Kidney capillary endothelial cell (primary cell): ENCODE data around the gene FBXO41.
A peak's percentile ranks its signal among the peaks of the same experiment; 100 is the strongest.

ENCODE experiments used
- DNase-seq: peaks from one replicate; pipeline ENCODE4 v3.0.0-alpha.2; 2018; ENCODE audit warnings: low spot score

FBXO41 gene

DNA sequence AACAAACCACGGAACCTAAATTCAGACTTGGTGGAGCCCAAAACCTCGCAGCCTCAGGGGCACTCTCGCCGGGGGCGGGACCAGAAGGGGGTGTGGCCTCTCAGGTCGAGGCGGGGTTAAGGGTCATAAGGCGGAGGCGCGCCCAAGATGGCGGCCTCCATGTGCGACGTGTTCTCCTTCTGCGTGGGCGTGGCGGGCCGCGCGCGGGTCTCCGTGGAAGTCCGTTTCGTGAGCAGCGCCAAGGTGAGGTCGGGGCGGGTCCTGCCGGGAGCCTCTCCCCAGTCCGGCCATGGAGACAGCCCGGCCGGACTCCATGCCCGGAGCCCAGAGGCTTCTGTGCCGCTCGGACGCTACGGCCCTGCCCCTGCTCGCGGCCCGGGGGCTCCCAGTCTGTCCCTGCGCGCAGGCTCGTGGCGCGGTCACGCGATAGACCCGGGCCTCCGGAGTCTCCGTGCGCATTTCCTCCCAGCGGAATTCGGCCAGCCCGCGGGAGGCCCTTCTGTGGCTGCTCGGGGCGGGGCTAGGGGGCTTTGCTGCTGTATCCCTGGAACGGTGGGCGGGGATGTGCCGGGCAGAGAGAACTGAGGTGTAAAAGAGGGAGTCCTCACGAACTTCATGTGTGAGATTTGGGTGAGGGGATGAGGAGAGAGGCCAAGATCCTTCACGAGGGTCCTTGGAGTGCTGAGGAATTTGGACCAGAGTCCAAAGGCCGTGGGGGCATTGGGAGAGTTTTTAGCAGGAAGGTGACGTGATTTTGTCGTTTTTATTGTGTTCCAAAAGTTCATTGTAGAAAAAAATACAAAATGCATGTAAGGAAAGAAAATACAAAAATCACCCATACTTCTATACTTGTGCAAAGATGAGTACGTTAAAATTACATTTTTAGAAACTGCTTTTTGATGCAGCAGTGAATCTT is 69.9 kb downstream of the FBXO41 start, which contains the start of gene SMYD5:
Gene SMYD5, plus strand, starts transcription at position 126 of the 916 bp plus-strand sequence. Its CDS starts 22 bp downstream, at position 148.
- peak; percentile 73 for DNase-seq

DNA sequence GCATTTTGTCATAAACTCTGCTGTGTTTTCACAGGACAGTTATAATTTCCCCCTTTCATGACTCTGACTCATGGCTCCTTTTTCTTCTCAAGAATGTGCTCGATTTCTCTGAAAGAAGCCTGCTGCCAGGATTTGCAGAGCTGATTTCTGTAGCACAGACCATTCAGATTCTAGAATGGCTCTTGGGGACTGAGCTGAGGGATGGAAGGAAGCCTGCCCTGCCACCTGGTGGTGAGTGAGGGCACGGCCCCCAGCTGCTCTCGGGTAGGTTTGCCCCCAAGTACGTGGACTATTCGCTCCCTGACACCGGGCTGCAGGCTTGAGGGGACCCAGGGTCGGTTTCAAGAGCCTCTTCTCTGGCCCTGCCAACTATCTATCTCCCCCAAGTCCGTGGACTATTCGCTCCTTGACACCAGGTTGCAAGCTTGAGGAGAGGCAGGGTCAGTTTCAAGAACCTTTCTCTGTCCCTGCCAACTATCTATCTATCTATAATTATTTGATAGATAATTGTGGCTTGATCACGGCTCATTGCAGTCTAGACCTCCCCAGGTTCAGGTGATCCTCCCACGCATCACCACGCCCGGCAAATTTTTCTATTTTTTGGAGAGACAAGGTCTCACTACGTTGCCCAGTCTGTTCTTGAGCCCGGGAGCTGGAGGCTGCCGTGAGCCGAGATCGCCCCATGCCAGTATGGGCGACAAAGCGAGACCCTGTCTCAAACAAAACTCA is 71.7 kb downstream of the FBXO41 start:
- DNase-seq, result peak; percentile 77

DNA sequence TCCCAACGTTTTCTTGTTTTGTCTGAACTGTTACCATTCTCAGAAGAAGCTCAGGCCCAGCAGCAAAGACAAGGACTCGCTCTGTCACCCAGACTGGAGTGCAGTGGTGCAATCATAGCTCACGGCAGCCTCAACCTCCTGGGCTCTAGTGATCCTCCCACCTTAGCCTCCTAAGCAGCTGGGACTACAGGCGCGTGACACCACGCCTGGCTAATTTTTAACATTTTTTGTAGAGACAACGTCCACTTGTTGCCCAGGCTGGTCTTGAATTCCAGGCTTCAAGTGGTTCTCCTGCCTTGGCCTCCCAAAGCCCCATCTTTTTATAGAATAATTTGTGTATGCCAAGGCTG is 72.2 kb downstream of the FBXO41 start:
- DNase-seq, result no peak

DNA sequence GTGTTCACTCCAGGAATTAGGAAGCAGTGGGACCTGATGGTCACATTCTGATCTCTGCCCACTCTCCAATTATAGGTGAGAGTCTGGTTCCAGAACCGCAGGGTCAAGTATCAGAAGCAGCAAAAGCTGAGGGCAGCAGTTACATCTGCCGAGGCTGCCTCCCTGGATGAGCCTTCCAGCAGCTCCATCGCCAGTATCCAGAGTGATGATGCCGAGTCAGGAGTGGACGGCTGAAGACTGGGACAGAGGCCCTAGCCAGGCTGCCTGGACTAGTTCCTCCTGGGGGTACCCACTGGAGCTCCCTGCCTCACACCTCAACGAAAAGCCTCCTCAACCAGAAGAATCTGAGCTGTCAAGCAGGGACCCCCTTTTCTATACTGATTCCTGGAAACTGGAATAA is 73.6 kb downstream of the FBXO41 start:
- no peak for DNase-seq

DNA sequence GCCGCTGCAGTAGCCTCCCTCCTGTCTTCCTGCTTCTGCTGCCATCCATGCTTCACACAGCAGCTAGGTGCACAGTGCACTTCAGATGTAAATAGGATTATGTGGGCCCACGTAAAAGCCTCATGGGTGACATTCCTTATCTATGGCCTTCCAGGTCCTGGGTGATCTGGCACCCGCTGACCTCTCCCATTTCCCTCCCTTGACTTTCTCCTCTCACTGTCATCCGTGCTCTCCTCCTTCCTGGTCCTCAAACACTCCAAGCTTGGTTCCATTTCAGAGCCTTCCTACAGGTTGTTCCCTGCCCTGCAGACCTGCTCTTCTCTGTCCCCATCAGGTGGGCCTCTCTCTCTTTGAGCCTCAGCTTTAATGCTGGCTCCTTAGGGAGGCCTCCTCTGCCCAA is 74.3 kb downstream of the FBXO41 start:
- DNase-seq, result no peak

DNA sequence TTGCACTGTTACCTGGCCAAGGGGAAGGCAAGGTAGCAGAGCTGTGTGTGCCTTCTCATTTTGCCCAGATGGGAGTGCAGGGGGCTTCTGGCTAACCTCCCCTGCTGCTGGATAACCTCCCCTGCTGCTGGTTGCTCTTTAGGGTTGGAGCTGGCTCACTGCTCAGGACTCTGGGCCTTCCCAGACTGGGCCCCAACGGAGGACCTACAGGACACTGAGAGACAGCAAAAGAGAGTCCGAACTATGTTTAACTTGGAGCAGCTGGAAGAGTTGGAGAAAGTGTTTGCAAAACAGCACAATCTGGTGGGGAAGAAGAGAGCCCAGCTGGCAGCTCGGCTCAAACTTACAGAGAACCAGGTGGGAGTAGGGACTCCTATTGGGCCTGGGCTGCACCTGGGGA is 76.0 kb downstream of the FBXO41 start:
- DNase-seq, result no peak

DNA sequence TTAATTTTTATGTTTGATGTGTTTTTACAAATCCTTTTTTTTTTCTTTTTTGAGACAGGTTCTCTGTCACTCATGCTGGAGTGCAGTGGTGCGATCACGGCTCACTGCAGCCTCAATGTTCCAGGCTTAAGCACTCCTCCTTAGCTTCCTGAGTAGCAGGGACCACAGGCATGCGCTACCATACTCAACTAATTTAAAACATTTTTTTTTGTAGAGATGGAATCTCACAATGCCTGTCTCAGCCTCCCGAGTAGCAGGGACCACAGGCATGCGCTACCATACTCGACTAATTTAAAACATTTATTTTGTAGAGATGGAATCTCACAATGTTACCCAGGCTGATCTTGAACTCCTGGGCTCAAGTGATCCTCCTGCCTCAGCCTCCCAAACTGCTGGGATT is 78.7 kb downstream of the FBXO41 start:
- DNase-seq, result no peak
